Measurements from ENCODE around the gene CSTF1. TPM values are rescaled to one million over a fixed set of nuclear protein-coding genes. Genes with fewer than 3 reads are reported as not detected.

The CSTF1 gene
- total and polyA plus RNA-seq, 2 of the 4 experiments (the other 2 are of a cell fraction), result 48.8 to 105 TPM

GRCh38 chr20:56392881-56393482 lies 537 bp downstream of the CSTF1 start:
- no peak for DNase-seq
- in situ Hi-C loops (cut with MboI; ENCODE audit: low sequenced_read_pairs), result loop anchor here (25.0 kb wide), 1 partner anchor 969 kb away; the partner anchor contains the start of gene RAE1
- no peak for TF ChIP-seq RCOR1 (IDR thresholded peaks at IDR 0.05; ENCODE audit: insufficient replicate concordance, low read length)
- TF ChIP-seq SMC3 (IDR thresholded peaks at IDR 0.05; ENCODE audit: low read depth, low read length), result no peak
- no peak for TF ChIP-seq CTCF (conservative IDR thresholded peaks at IDR 0.05; ENCODE audit: low read depth, low read length)
- TF ChIP-seq MXI1 (IDR thresholded peaks at IDR 0.05; ENCODE audit: borderline replicate concordance, low read depth, low read length), result no peak
- TF ChIP-seq NFE2L2 (IDR thresholded peaks at IDR 0.05; ENCODE audit: low read depth, low read length), result no peak
- no peak for TF ChIP-seq FOS (IDR thresholded peaks at IDR 0.05; ENCODE audit: low read depth, low read length)
- no peak for TF ChIP-seq RFX5 (IDR thresholded peaks at IDR 0.05; ENCODE audit: low read depth, low read length)
- no peak for TF ChIP-seq BHLHE40 (IDR thresholded peaks at IDR 0.05; ENCODE audit: low read depth, low read length)
- TF ChIP-seq, protein P1, sequence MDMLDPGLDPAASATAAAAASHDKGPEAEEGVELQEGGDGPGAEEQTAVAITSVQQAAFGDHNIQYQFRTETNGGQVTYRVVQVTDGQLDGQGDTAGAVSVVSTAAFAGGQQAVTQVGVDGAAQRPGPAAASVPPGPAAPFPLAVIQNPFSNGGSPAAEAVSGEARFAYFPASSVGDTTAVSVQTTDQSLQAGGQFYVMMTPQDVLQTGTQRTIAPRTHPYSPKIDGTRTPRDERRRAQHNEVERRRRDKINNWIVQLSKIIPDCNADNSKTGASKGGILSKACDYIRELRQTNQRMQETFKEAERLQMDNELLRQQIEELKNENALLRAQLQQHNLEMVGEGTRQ (IDR thresholded peaks at IDR 0.05; ENCODE audit: low read depth, low read length), result no peak
- TF ChIP-seq MAZ (IDR thresholded peaks at IDR 0.05; ENCODE audit: borderline replicate concordance, low read depth, low read length), result no peak
- no peak for TF ChIP-seq RAD21 (IDR thresholded peaks at IDR 0.05; ENCODE audit: low read length)
- TF ChIP-seq, protein P2, sequence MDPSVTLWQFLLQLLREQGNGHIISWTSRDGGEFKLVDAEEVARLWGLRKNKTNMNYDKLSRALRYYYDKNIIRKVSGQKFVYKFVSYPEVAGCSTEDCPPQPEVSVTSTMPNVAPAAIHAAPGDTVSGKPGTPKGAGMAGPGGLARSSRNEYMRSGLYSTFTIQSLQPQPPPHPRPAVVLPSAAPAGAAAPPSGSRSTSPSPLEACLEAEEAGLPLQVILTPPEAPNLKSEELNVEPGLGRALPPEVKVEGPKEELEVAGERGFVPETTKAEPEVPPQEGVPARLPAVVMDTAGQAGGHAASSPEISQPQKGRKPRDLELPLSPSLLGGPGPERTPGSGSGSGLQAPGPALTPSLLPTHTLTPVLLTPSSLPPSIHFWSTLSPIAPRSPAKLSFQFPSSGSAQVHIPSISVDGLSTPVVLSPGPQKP (IDR thresholded peaks at IDR 0.05; ENCODE audit: borderline replicate concordance, low read depth, low read length), result no peak
- no peak for TF ChIP-seq CEBPB (IDR thresholded peaks at IDR 0.05; ENCODE audit: low read depth, low read length)
- no peak for TF ChIP-seq MAFK (IDR thresholded peaks at IDR 0.05; ENCODE audit: low read depth, low read length)
- TF ChIP-seq CHD1 (IDR thresholded peaks at IDR 0.05; ENCODE audit: low read depth, low read length), result no peak

More at GRCh38 chr20:56392881-56393482, 537 bp downstream of the CSTF1 start:
- Histone ChIP-seq H4K91ac (ENCODE audit: insufficient read depth, low read depth, low read length) (peak overlapping the region; percentile 89), H3K14ac (replicated peaks; ENCODE audit: low read depth, low read length) (peak overlapping the region; percentile 98), H3K27ac (ENCODE audit: insufficient read depth, low read length) (peak overlapping the region; percentile 83), H3K4ac (ENCODE audit: low read depth, low read length) (peak overlapping the region; percentile 94), H3K4me3 (ENCODE audit: insufficient read depth, low read depth, low read length) (peak overlapping the region; percentile 67), H3K4me1 (ENCODE audit: control insufficient read depth, insufficient read depth, low read length) (peaks cover 2% of the 10 kb centered on the region; the same call in 1 of the 2 replicates), H3K56ac (ENCODE audit: extremely low read depth, insufficient read depth, low read length) (peak overlapping the region; percentile 82), H2AK5ac (ENCODE audit: low read depth, low read length) (peak overlapping the region; percentile 85), H3K18ac (ENCODE audit: low read depth, low read length) (peak overlapping the region; percentile 20), H2BK5ac (ENCODE audit: low read depth, low read length, poor library complexity, severe bottlenecking) (peak overlapping the region; percentile 81), H3K36me3 (ENCODE audit: control insufficient read depth, insufficient read depth, low read length) (peaks cover 22% of the 10 kb centered on the region), H2AK9ac (replicated peaks; ENCODE audit: low read depth, low read length, poor library complexity) (peak overlapping the region; percentile 98), H3K23ac (ENCODE audit: low read depth, low read length) (peak overlapping the region; percentile 93), H2AFZ (replicated peaks; ENCODE audit: low read length, poor library complexity) (peak overlapping the region; percentile 94), H4K5ac (ENCODE audit: low read depth, low read length) (peak overlapping the region; percentile 57), H2BK20ac (ENCODE audit: low read depth, low read length) (no peak overlapping the region), H4K20me1 (ENCODE audit: insufficient read depth, low read length) (no peaks in the 10 kb centered on the region), H3K4me2 (ENCODE audit: low read depth, low read length) (peak overlapping the region; percentile 60), H2BK15ac (ENCODE audit: low read depth, low read length) (no peak overlapping the region), H3K9me3 (ENCODE audit: control insufficient read depth, insufficient read depth, low read length) (no peaks in the 10 kb centered on the region), H3K9ac (ENCODE audit: low read depth, low read length) (peak overlapping the region; percentile 92), H4K8ac (ENCODE audit: low read depth in 2 of 2, low read length in 2 of 2) (peak overlapping the region; percentile 57 to 97), H2BK120ac (ENCODE audit: low read depth, low read length) (peak overlapping the region; percentile 65), H3K9me1 (ENCODE audit: insufficient read depth, low read length) (peaks cover 15% of the 10 kb centered on the region), H3K27me3 (ENCODE audit: control insufficient read depth, insufficient read depth, low read length) (no peaks in the 10 kb centered on the region), H3K79me1 (ENCODE audit: low read depth in 1 of 2, low read length in 2 of 2) (peaks cover 46 to 67% of the 10 kb centered on the region in 2 experiments)
- no peak for ATAC-seq (ENCODE audit: low read depth)
- POLR2A ChIA-PET (ENCODE audit: unreplicated experiment), result interaction anchor here (1.0 kb wide), 1 partner anchor 51 kb away, joined by 3 read pairs; no protein-coding TSS in a partner anchor
- dilution Hi-C loops (cut with HindIII; ENCODE audit: low sequenced_read_pairs, unreplicated experiment), result no loop called here
- no CpG with 5 or more reads among the region's 18 CpGs for WGBS, 2 experiments (ENCODE audit: extremely low coverage in 2 of 2, insufficient read length in 1 of 2)
- CTCF ChIA-PET, result interaction anchor here (1.2 kb wide), 1 partner anchor 49 kb away, joined by 3 read pairs; no protein-coding TSS in a partner anchor
- intact Hi-C loops (cut with micrococcal nuclease), result loop anchor here (2.0 kb wide), 1 partner anchor 76 kb away; the partner anchor contains the start of gene RTF2
- no TSS peak for BruUV-seq (replicated peaks)
